HUES64 (cell line): Measurements from ENCODE around the gene LHFPL2.

Source experiments
- H3K27ac ChIP-seq: 2 replicates; pipeline ENCODE4 v1.7.0; 2013; ENCODE audit warnings: low read depth, low read length, inconsistent platforms
- H3K27me3 ChIP-seq: 2 replicates; pipeline ENCODE4 v1.6.1; 2013; ENCODE audit warnings: mild to moderate bottlenecking, low read length; ENCODE audit not compliant: insufficient read depth
- H3K36me3 ChIP-seq: 2 replicates; pipeline ENCODE4 v1.6.1; 2013; ENCODE audit warnings: mild to moderate bottlenecking, low read length; ENCODE audit not compliant: insufficient read depth
- H3K4me1 ChIP-seq: 2 replicates; pipeline ENCODE4 v1.6.1; 2013; ENCODE audit warnings: mild to moderate bottlenecking, low read length, moderate library complexity; ENCODE audit not compliant: insufficient read depth
- H3K4me3 ChIP-seq: 2 replicates; pipeline ENCODE4 v1.5.1; 2013; ENCODE audit warnings: mild to moderate bottlenecking, low read length, moderate library complexity
- H3K9ac ChIP-seq: 2 replicates; pipeline ENCODE4 v1.6.1; 2013; ENCODE audit warnings: mild to moderate bottlenecking, low read depth, low read length
- H3K9me3 ChIP-seq: 2 replicates; pipeline ENCODE4 v1.6.1; 2013; ENCODE audit warnings: low read depth, low read length; ENCODE audit not compliant: insufficient read depth
- WGBS: fragments of 150-250, 120-280 bp; methylation state at CpG from one replicate; pipeline ENCODE4 v1.1.7; 2013; ENCODE audit warnings: missing lambda C conversion rate; 5-methylcytosine and 5-hydroxymethylcytosine counted together

Gene LHFPL2

GRCh38 chr5:78515670-78516069, 132.9 kb downstream of the LHFPL2 start:
- no peak overlapping the region for H3K9ac ChIP-seq
- no peak overlapping the region for H3K27ac ChIP-seq
- no peaks in the 10 kb centered on the region for H3K27me3 ChIP-seq
- WGBS = 87% methylated on average over 3 of the region's 3 CpGs
- H3K4me3 ChIP-seq = no peak overlapping the region
- H3K36me3 ChIP-seq = no peaks in the 10 kb centered on the region
- H3K9me3 ChIP-seq = no peaks in the 10 kb centered on the region
- H3K4me1 ChIP-seq = peaks cover 14% of the 10 kb centered on the region

- 84% methylated on average over 8 of the region's 8 CpGs for WGBS
- no peaks in the 10 kb centered on the region for H3K9me3 ChIP-seq
- no peaks in the 10 kb centered on the region for H3K27me3 ChIP-seq
- H3K4me3 ChIP-seq = no peak overlapping the region
- H3K36me3 ChIP-seq = no peaks in the 10 kb centered on the region
- peaks cover 20% of the 10 kb centered on the region for H3K4me1 ChIP-seq
- no peak overlapping the region for H3K9ac ChIP-seq
- H3K27ac ChIP-seq = no peak overlapping the region
These were observed 133.9 kb downstream of the LHFPL2 start for GRCh38 chr5:78514427-78515330.

GRCh38 chr5:78513441-78513840, 135.1 kb downstream of the LHFPL2 start:
- H3K9ac ChIP-seq = no peak overlapping the region
- no peaks in the 10 kb centered on the region for H3K36me3 ChIP-seq
- H3K27ac ChIP-seq = no peak overlapping the region
- no peaks in the 10 kb centered on the region for H3K9me3 ChIP-seq
- 85% methylated on average over 6 of the region's 6 CpGs for WGBS
- H3K27me3 ChIP-seq = no peaks in the 10 kb centered on the region
- H3K4me3 ChIP-seq = no peak overlapping the region
- H3K4me1 ChIP-seq = peaks cover 24% of the 10 kb centered on the region

- no peak overlapping the region for H3K4me3 ChIP-seq
- H3K4me1 ChIP-seq = peaks cover 29% of the 10 kb centered on the region
- H3K36me3 ChIP-seq = no peaks in the 10 kb centered on the region
- no peaks in the 10 kb centered on the region for H3K9me3 ChIP-seq
- no peak overlapping the region for H3K27ac ChIP-seq
- no peaks in the 10 kb centered on the region for H3K27me3 ChIP-seq
- H3K9ac ChIP-seq = no peak overlapping the region
- 97% methylated on average over 2 of the region's 3 CpGs for WGBS
These were observed 136.1 kb downstream of the LHFPL2 start for GRCh38 chr5:78512435-78512834.

GRCh38 chr5:78511121-78511906, 137.3 kb downstream of the LHFPL2 start:
- Histone ChIP-seq H3K27me3 (no peaks in the 10 kb centered on the region), H3K27ac (no peak overlapping the region), H3K9ac (no peak overlapping the region), H3K9me3 (no peaks in the 10 kb centered on the region), H3K4me1 (peaks cover 29% of the 10 kb centered on the region), H3K4me3 (no peak overlapping the region), H3K36me3 (no peaks in the 10 kb centered on the region)
- WGBS = 89% methylated on average over 10 of the region's 10 CpGs

GRCh38 chr5:78509884-78510769, 138.4 kb downstream of the LHFPL2 start:
- 0 out of 2 replicates have a peak overlapping the region, but pooled peaks have one; percentile 22 for H3K9ac ChIP-seq
- no peaks in the 10 kb centered on the region for H3K9me3 ChIP-seq
- H3K4me3 ChIP-seq = peak overlapping the region; percentile 57
- H3K27me3 ChIP-seq = no peaks in the 10 kb centered on the region
- 39% methylated on average over 61 of the region's 61 CpGs for WGBS
- peaks cover 33% of the 10 kb centered on the region for H3K4me1 ChIP-seq
- no peak overlapping the region for H3K27ac ChIP-seq
- H3K36me3 ChIP-seq = no peaks in the 10 kb centered on the region

- Histone ChIP-seq H3K9me3 (no peaks in the 10 kb centered on the region), H3K27me3 (no peaks in the 10 kb centered on the region), H3K9ac (no peak overlapping the region), H3K4me1 (peaks cover 39% of the 10 kb centered on the region), H3K4me3 (no peak overlapping the region), H3K36me3 (no peaks in the 10 kb centered on the region), H3K27ac (no peak overlapping the region)
- WGBS = 88% methylated on average over 18 of the region's 18 CpGs
These were observed 139.3 kb downstream of the LHFPL2 start for GRCh38 chr5:78509145-78509865.

GRCh38 chr5:78508186-78508765, 140.3 kb downstream of the LHFPL2 start:
- WGBS = 75% methylated on average over 3 of the region's 3 CpGs
- H3K27me3 ChIP-seq = no peaks in the 10 kb centered on the region
- no peaks in the 10 kb centered on the region for H3K36me3 ChIP-seq
- H3K4me1 ChIP-seq = peaks cover 39% of the 10 kb centered on the region
- no peak overlapping the region for H3K27ac ChIP-seq
- no peaks in the 10 kb centered on the region for H3K9me3 ChIP-seq
- no peak overlapping the region for H3K4me3 ChIP-seq
- H3K9ac ChIP-seq = no peak overlapping the region

- 90% methylated on average over 2 of the region's 2 CpGs for WGBS
- Histone ChIP-seq H3K27me3 (no peaks in the 10 kb centered on the region), H3K36me3 (no peaks in the 10 kb centered on the region), H3K4me1 (peaks cover 39% of the 10 kb centered on the region), H3K9me3 (no peaks in the 10 kb centered on the region), H3K4me3 (no peak overlapping the region), H3K27ac (no peak overlapping the region), H3K9ac (no peak overlapping the region)
These were observed 141.0 kb downstream of the LHFPL2 start for GRCh38 chr5:78507531-78507930.
